Measurements from ENCODE around the gene EXTL2. TPM values are rescaled to one million over a fixed set of nuclear protein-coding genes. Genes with fewer than 3 reads are reported as not detected.
"Not testable (repeated sequence)": the region's sequence is repeated elsewhere in the genome, so short reads cannot be mapped to it uniquely, and the experiment has no call there.

EXTL2 gene
- total RNA-seq, 1 experiment from 2014 or later = 24.1 TPM

- DNase-seq (ENCODE audit: low spot score) = no peak
- POLR2A ChIA-PET (ENCODE audit: low non-redundant PET) = no interaction called here
- Histone ChIP-seq H3K27ac (ENCODE audit: low read depth, low read length, poor library complexity, severe bottlenecking) (peak overlapping the region; percentile 87), H3K4me1 (ENCODE audit: insufficient read depth, low read length, poor library complexity, severe bottlenecking) (peaks cover 19% of the 10 kb centered on the region), H3K9me3 (ENCODE audit: low read depth, low read length, poor library complexity, severe bottlenecking) (peaks cover 15% of the 10 kb centered on the region), H3K27me3 (replicated peaks; ENCODE audit: insufficient read depth, low read depth, low read length, poor library complexity) (no peaks in the 10 kb centered on the region), H3K4me3 (ENCODE audit: low read depth, low read length, poor library complexity, severe bottlenecking) (peak overlapping the region; percentile 82), H3K36me3 (ENCODE audit: insufficient read depth, low read length, poor library complexity, severe bottlenecking) (peaks cover 1% of the 10 kb centered on the region)
- no TSS peak for BruUV-seq (replicated peaks)
- CTCF ChIA-PET = no interaction called here
- intact Hi-C loops (cut with micrococcal nuclease; ENCODE audit: unreplicated experiment) = no loop called here
- TF ChIP-seq CTCF (conservative IDR thresholded peaks at IDR 0.05; ENCODE audit: low read depth, low read length) = no peak
- no peak for TF ChIP-seq EZH2 (IDR thresholded peaks at IDR 0.05; ENCODE audit: borderline replicate concordance, low read depth, low read length, poor library complexity, severe bottlenecking)
Observed at GRCh38 chr1:100893718-100894117, 924 bp downstream of the EXTL2 start.

- TF ChIP-seq CTCF (conservative IDR thresholded peaks at IDR 0.05; ENCODE audit: low read depth, low read length) (no peak), EZH2 (IDR thresholded peaks at IDR 0.05; ENCODE audit: borderline replicate concordance, low read depth, low read length, poor library complexity, severe bottlenecking) (no peak)
- DNase-seq (ENCODE audit: low spot score) = no peak
- H3K4me1 ChIP-seq (ENCODE audit: insufficient read depth, low read length, poor library complexity, severe bottlenecking) = peaks cover 18% of the 10 kb centered on the region
- H3K27me3 ChIP-seq (replicated peaks; ENCODE audit: insufficient read depth, low read depth, low read length, poor library complexity) = no peaks in the 10 kb centered on the region
- peaks cover 18% of the 10 kb centered on the region for H3K9me3 ChIP-seq (ENCODE audit: low read depth, low read length, poor library complexity, severe bottlenecking)
- POLR2A ChIA-PET (ENCODE audit: low non-redundant PET) = no interaction called here
- H3K27ac ChIP-seq (ENCODE audit: low read depth, low read length, poor library complexity, severe bottlenecking) = no peak overlapping the region
- H3K36me3 ChIP-seq (ENCODE audit: insufficient read depth, low read length, poor library complexity, severe bottlenecking) = no peaks in the 10 kb centered on the region
- no TSS peak for BruUV-seq (replicated peaks)
- intact Hi-C loops (cut with micrococcal nuclease; ENCODE audit: unreplicated experiment) = no loop called here
- H3K4me3 ChIP-seq (ENCODE audit: low read depth, low read length, poor library complexity, severe bottlenecking) = no peak overlapping the region
- CTCF ChIA-PET = no interaction called here
Observed at GRCh38 chr1:100892554-100892953, 2.1 kb downstream of the EXTL2 start.

- Histone ChIP-seq H3K4me3 (ENCODE audit: low read depth, low read length, poor library complexity, severe bottlenecking) (no peak overlapping the region), H3K27ac (ENCODE audit: low read depth, low read length, poor library complexity, severe bottlenecking) (no peak overlapping the region), H3K9me3 (ENCODE audit: low read depth, low read length, poor library complexity, severe bottlenecking) (peaks cover 18% of the 10 kb centered on the region), H3K4me1 (ENCODE audit: insufficient read depth, low read length, poor library complexity, severe bottlenecking) (peaks cover 11% of the 10 kb centered on the region), H3K36me3 (ENCODE audit: insufficient read depth, low read length, poor library complexity, severe bottlenecking) (no peaks in the 10 kb centered on the region), H3K27me3 (replicated peaks; ENCODE audit: insufficient read depth, low read depth, low read length, poor library complexity) (no peaks in the 10 kb centered on the region)
- POLR2A ChIA-PET (ENCODE audit: low non-redundant PET) = no interaction called here
- CTCF ChIA-PET = no interaction called here
- intact Hi-C loops (cut with micrococcal nuclease; ENCODE audit: unreplicated experiment) = no loop called here
- TF ChIP-seq CTCF (conservative IDR thresholded peaks at IDR 0.05; ENCODE audit: low read depth, low read length) = no peak
- BruUV-seq (replicated peaks) = no TSS peak
- DNase-seq (ENCODE audit: low spot score) = no peak
Observed at GRCh38 chr1:100891380-100891779, 3.3 kb downstream of the EXTL2 start.

GRCh38 chr1:100889869-100890482 lies 4.7 kb downstream of the EXTL2 start:
- CTCF ChIA-PET; intact Hi-C loops (cut with micrococcal nuclease; ENCODE audit: unreplicated experiment): not testable (repeated sequence)

GRCh38 chr1:100889007-100889406 lies 5.6 kb downstream of the EXTL2 start:
- H3K27ac ChIP-seq (ENCODE audit: low read depth, low read length, poor library complexity, severe bottlenecking); BruUV-seq (replicated peaks); POLR2A ChIA-PET (ENCODE audit: low non-redundant PET); intact Hi-C loops (cut with micrococcal nuclease; ENCODE audit: unreplicated experiment); DNase-seq (ENCODE audit: low spot score); H3K27me3 ChIP-seq (replicated peaks; ENCODE audit: insufficient read depth, low read depth, low read length, poor library complexity); H3K4me3 ChIP-seq (ENCODE audit: low read depth, low read length, poor library complexity, severe bottlenecking); H3K36me3 ChIP-seq (ENCODE audit: insufficient read depth, low read length, poor library complexity, severe bottlenecking); CTCF ChIA-PET: not testable (repeated sequence)
- H3K9me3 ChIP-seq (ENCODE audit: low read depth, low read length, poor library complexity, severe bottlenecking) = peaks cover 18% of the 10 kb centered on the region
- peaks cover 12% of the 10 kb centered on the region for H3K4me1 ChIP-seq (ENCODE audit: insufficient read depth, low read length, poor library complexity, severe bottlenecking)

More at GRCh38 chr1:100889869-100890482, 4.7 kb downstream of the EXTL2 start:
- BruUV-seq (replicated peaks); DNase-seq (ENCODE audit: low spot score); H3K36me3 ChIP-seq (ENCODE audit: insufficient read depth, low read length, poor library complexity, severe bottlenecking); H3K4me3 ChIP-seq (ENCODE audit: low read depth, low read length, poor library complexity, severe bottlenecking); H3K27ac ChIP-seq (ENCODE audit: low read depth, low read length, poor library complexity, severe bottlenecking); POLR2A ChIA-PET (ENCODE audit: low non-redundant PET); H3K27me3 ChIP-seq (replicated peaks; ENCODE audit: insufficient read depth, low read depth, low read length, poor library complexity): not testable (repeated sequence)
- peaks cover 11% of the 10 kb centered on the region for H3K4me1 ChIP-seq (ENCODE audit: insufficient read depth, low read length, poor library complexity, severe bottlenecking)
- peaks cover 18% of the 10 kb centered on the region for H3K9me3 ChIP-seq (ENCODE audit: low read depth, low read length, poor library complexity, severe bottlenecking)

All from A673 (cell line).